SU-DHL-6 (cell line): Measurements from ENCODE around the gene ENTREP3.
A peak's percentile ranks its signal among the peaks of the same experiment; 100 is the strongest.

Experiments used
- H2AFZ ChIP-seq: fragments of 200-600 bp; sonication (generic); 2 replicates; pipeline ENCODE4 v1.6.1; 2014; ENCODE audit warnings: low read depth, mild to moderate bottlenecking, moderate library complexity, mixed read lengths, antibody characterized with exemption, low read length; ENCODE audit not compliant: severe bottlenecking
- H3F3A ChIP-seq: fragments of 200-600 bp; shearing (Covaris generic); 2 replicates; pipeline ENCODE4 v1.6.0; 2016; ENCODE audit warnings: antibody characterized with exemption, mild to moderate bottlenecking; ENCODE audit not compliant: insufficient read depth
- H3K27ac ChIP-seq: fragments of 200-600 bp; sonication (generic); 2 replicates; pipeline ENCODE4 v1.5.1; 2016; ENCODE audit warnings: low read depth, mild to moderate bottlenecking, low read length, moderate library complexity, mixed read lengths
- H3K27me3 ChIP-seq: fragments of 200-600 bp; sonication (generic), shearing (Covaris generic); 2 replicates; pipeline ENCODE4 v1.6.0; 2014; ENCODE audit warnings: mild to moderate bottlenecking, low read length
- H3K36me3 ChIP-seq: fragments of 200-600 bp; sonication (generic); 2 replicates; pipeline ENCODE4 v1.6.1; 2014; ENCODE audit warnings: mild to moderate bottlenecking, low read length, mixed read lengths
- H3K4me2 ChIP-seq: fragments of 300-600, 200-600 bp; shearing (Covaris generic), sonication (generic); 2 replicates; pipeline ENCODE4 v1.6.0; 2014; ENCODE audit warnings: low read length, low read depth, mild to moderate bottlenecking; ENCODE audit not compliant: poor library complexity, severe bottlenecking
- H3K4me3 ChIP-seq: fragments of 200-600 bp; sonication (generic); 2 replicates; pipeline ENCODE4 v1.5.1; 2014; ENCODE audit warnings: antibody characterized with exemption, low read length, mild to moderate bottlenecking, mixed read lengths; ENCODE audit not compliant: insufficient read depth, poor library complexity, severe bottlenecking
- H3K79me2 ChIP-seq: fragments of 200-600 bp; sonication (generic); 2 replicates; pipeline ENCODE4 v1.6.1; 2014; ENCODE audit warnings: mild to moderate bottlenecking, low read length, moderate library complexity; ENCODE audit not compliant: insufficient read depth
- H3K9ac ChIP-seq: fragments of 200-600 bp; sonication (generic); 2 replicates; pipeline ENCODE4 v1.7.0; 2014; ENCODE audit warnings: mild to moderate bottlenecking, low read length
- H3K9me2 ChIP-seq: fragments of 200-600 bp; sonication (generic); replicated peaks from 2 replicates; pipeline ENCODE4 v1.6.1; 2014; ENCODE audit warnings: low read length; ENCODE audit not compliant: insufficient read depth
- H3K9me3 ChIP-seq: fragments of 200-600 bp; sonication (generic); 2 replicates; pipeline ENCODE4 v1.6.1; 2014; ENCODE audit warnings: low read length, mixed read lengths; ENCODE audit not compliant: insufficient read depth
- H4K20me1 ChIP-seq: fragments of 200-600 bp; sonication (generic); 2 replicates; pipeline ENCODE4 v1.6.1; 2014; ENCODE audit warnings: low read depth, mild to moderate bottlenecking, antibody characterized with exemption, low read length, moderate library complexity, mixed read lengths
- EZH2phosphoT487 ChIP-seq: fragments of 200-600 bp; sonication (generic), shearing (Covaris generic); conservative IDR thresholded peaks from 2 replicates; pipeline ENCODE4 v1.6.1; 2018; ENCODE audit warnings: mild to moderate bottlenecking, antibody characterized with exemption, low read length, moderate library complexity, mixed read lengths
- TF ChIP-seq, protein P1 (sequence below): fragments of 200-600 bp; sonication (generic); IDR thresholded peaks from one replicate; pipeline ENCODE4 v1.5.1; 2017; ENCODE audit warnings: antibody characterized with exemption, mild to moderate bottlenecking, low read length, moderate library complexity; ENCODE audit not compliant: insufficient read depth, poor library complexity, severe bottlenecking

The ENTREP3 gene

DNA sequence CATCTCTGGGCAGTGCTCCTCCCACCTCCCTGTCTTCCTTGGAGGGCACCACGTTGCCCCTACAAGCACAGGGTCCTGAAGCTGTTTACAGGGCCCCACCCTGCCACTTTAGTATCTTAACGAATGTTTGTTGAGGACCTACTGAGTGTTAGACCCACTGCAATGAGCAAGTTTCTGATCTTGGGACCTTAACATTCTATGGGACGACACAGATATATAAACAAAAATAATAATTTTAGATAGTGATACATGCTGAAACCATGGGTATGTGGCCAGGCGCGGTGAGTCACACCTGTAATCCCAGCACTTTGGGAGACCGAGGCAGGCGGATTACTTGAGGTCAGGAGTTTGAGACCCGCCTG lies 10.1 kb downstream of the ENTREP3 start:
- peak overlapping the region; percentile 85 for H3K9ac ChIP-seq
- peak overlapping the region; percentile 51 for H3K4me3 ChIP-seq
- TF ChIP-seq, protein P1, sequence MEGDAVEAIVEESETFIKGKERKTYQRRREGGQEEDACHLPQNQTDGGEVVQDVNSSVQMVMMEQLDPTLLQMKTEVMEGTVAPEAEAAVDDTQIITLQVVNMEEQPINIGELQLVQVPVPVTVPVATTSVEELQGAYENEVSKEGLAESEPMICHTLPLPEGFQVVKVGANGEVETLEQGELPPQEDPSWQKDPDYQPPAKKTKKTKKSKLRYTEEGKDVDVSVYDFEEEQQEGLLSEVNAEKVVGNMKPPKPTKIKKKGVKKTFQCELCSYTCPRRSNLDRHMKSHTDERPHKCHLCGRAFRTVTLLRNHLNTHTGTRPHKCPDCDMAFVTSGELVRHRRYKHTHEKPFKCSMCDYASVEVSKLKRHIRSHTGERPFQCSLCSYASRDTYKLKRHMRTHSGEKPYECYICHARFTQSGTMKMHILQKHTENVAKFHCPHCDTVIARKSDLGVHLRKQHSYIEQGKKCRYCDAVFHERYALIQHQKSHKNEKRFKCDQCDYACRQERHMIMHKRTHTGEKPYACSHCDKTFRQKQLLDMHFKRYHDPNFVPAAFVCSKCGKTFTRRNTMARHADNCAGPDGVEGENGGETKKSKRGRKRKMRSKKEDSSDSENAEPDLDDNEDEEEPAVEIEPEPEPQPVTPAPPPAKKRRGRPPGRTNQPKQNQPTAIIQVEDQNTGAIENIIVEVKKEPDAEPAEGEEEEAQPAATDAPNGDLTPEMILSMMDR: no peak
- no peaks in the 10 kb centered on the region for H3K36me3 ChIP-seq
- H2AFZ ChIP-seq: peak overlapping the region; percentile 75
- no peaks in the 10 kb centered on the region for H3K9me3 ChIP-seq
- peak overlapping the region; percentile 82 for H3K27ac ChIP-seq
- H3K9me2 ChIP-seq: no peaks in the 10 kb centered on the region
- H3F3A ChIP-seq: peaks cover 32% of the 10 kb centered on the region
- no peaks in the 10 kb centered on the region for H3K27me3 ChIP-seq
- H4K20me1 ChIP-seq: no peaks in the 10 kb centered on the region
- peak overlapping the region; percentile 91 for H3K4me2 ChIP-seq
- peaks cover 13% of the 10 kb centered on the region; the same call in 1 of the 2 replicates for H3K79me2 ChIP-seq

DNA sequence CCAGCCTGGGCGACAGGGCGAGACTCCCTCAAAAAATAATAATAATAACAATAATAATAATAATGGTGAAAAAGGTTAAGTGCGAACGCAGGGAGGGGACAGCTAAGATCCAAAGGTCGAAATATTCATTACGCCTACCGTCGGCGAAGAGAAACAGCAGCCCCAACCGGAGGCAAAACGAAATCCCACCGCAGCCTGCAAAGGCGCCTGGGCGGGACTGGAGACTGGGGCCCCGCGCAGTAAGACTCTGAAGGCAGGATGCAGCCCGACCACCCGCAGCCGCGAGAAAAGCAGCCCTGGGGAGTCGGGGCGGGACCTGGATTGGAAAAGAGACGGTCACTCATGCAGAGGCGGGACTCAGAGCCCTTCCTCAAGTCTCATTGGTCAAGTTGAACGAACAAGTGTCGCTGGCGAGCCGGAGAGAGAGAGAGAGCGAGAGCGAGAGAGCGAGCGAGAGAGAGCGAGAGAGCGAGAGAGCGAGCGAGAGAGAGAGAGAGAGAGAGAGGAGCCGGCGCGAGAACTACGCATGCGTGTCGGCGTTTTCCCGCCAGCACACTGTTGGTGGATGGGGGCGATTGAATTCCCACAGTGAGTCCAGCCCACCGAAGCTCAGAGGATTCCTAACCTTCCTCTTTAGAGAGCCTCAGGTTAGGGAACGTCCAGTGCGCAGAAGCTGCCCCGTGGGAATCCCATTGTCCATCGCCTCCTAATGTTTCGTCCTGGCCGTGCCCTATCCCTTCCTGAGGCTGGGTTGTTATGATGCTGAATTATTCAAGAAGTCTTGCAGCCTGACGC lies 10.7 kb downstream of the ENTREP3 start:
- Histone ChIP-seq H3K4me3 (peak overlapping the region; percentile 71), H2AFZ (peak overlapping the region; percentile 75)
- TF ChIP-seq, protein P1: no peak
- no peak for TF ChIP-seq EZH2phosphoT487

DNA sequence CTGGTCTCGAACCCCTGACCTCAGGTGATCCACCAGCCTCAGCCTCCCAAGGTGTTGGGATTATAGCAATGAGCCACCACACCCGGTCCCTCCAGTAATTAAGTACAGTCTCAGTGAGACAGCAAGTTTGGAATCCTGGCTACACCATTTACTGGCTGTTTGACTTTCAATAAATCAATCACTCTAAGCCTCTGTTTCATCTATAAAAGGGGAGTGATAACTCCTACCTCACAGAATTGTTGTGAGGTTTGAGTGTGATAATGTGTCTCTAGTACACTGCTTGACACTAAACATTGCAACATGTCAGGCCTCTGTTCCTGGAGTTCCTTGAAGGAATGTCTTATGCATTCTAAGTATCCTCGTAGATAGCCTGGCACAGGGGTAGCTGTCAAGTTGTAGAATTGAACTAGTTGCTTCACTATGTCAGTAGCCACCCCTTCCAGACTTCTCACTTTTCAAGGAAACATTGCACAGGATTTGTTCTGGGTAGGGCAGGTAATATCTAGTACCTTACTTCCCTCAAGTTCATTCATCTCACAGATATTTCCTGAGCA lies 12.4 kb downstream of the ENTREP3 start:
- H3K4me2 ChIP-seq: peak overlapping the region; percentile 91
- peaks cover 13% of the 10 kb centered on the region; the same call in 1 of the 2 replicates for H3K79me2 ChIP-seq
- peak overlapping the region; percentile 71 for H3K4me3 ChIP-seq
- H3K9ac ChIP-seq: peak overlapping the region; percentile 85
- H3K9me3 ChIP-seq: no peaks in the 10 kb centered on the region
- H3K9me2 ChIP-seq: no peaks in the 10 kb centered on the region
- TF ChIP-seq, protein P1: no peak
- TF ChIP-seq EZH2phosphoT487: no peak
- H4K20me1 ChIP-seq: no peaks in the 10 kb centered on the region
- H2AFZ ChIP-seq: no peak overlapping the region
- H3K27ac ChIP-seq: peak overlapping the region; percentile 82
- H3F3A ChIP-seq: peaks cover 32% of the 10 kb centered on the region
- no peaks in the 10 kb centered on the region for H3K36me3 ChIP-seq
- H3K27me3 ChIP-seq: no peaks in the 10 kb centered on the region

More for the DNA sequence above, 10.7 kb downstream of the ENTREP3 start:
- no peaks in the 10 kb centered on the region for H3K36me3 ChIP-seq
- H3K9me3 ChIP-seq: no peaks in the 10 kb centered on the region
- H3K9ac ChIP-seq: peak overlapping the region; percentile 85
- H3K27me3 ChIP-seq: no peaks in the 10 kb centered on the region
- H4K20me1 ChIP-seq: no peaks in the 10 kb centered on the region
- no peaks in the 10 kb centered on the region for H3K9me2 ChIP-seq
- H3F3A ChIP-seq: peaks cover 32% of the 10 kb centered on the region
- H3K79me2 ChIP-seq: peaks cover 13% of the 10 kb centered on the region; the same call in 1 of the 2 replicates
- H3K4me2 ChIP-seq: peak overlapping the region; percentile 91
- peak overlapping the region; percentile 82 for H3K27ac ChIP-seq
